ENCODE data around the gene PSMD5. TPM values are rescaled to one million over a fixed set of nuclear protein-coding genes. Genes with fewer than 3 reads are reported as not detected.

PSMD5 gene
- total RNA-seq, 1 experiment from 2014 or later = 26.1 TPM

DNA sequence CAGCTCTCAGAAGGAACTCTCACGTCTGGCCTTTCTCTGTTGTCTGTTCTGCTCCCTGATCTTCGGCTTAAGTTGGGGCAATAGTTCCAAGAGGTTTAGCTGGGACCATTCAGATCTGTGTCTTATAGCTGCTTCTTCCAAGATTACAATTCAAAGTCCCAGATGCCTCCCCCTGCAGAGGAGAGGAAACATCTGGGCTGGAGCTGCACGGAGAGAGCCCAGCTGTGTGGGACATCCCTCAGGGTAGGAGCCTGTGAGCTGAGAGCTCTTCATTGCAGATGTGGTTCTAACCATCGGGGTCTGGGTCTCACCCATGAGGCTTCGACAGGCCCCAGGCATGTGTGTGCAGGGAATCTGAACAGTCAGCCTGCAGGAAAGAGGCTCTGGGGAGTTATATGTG lies 43.2 kb upstream of the PSMD5 start:
- no peak overlapping the region for H3K4me3 ChIP-seq (ENCODE audit: low read length)
- H3K79me2 ChIP-seq (ENCODE audit: low read length) = no peaks in the 10 kb centered on the region
- H3K27me3 ChIP-seq (ENCODE audit: low read length) = no peaks in the 10 kb centered on the region
- no peaks in the 10 kb centered on the region for H3K36me3 ChIP-seq (ENCODE audit: insufficient read depth, low read length)
- DNase-seq = no peak
- peaks cover 41% of the 10 kb centered on the region for H3K4me1 ChIP-seq (ENCODE audit: low read length)
- no peak overlapping the region for H2AFZ ChIP-seq (ENCODE audit: low read length)
- H3K4me2 ChIP-seq (ENCODE audit: low read depth, low read length, poor library complexity, severe bottlenecking) = peak overlapping the region; percentile 41
- no peaks in the 10 kb centered on the region for H3K9me3 ChIP-seq (ENCODE audit: low read length)
- H3K9me2 ChIP-seq (replicated peaks; ENCODE audit: insufficient read depth, low read length) = no peaks in the 10 kb centered on the region
- no peak overlapping the region for H3K27ac ChIP-seq (ENCODE audit: low read length)
- H3K9ac ChIP-seq (ENCODE audit: low read length) = peak overlapping the region; percentile 5; the same call in 1 of the 2 replicates
- H4K20me1 ChIP-seq (ENCODE audit: insufficient read depth, low read depth, low read length) = no peaks in the 10 kb centered on the region

DNA sequence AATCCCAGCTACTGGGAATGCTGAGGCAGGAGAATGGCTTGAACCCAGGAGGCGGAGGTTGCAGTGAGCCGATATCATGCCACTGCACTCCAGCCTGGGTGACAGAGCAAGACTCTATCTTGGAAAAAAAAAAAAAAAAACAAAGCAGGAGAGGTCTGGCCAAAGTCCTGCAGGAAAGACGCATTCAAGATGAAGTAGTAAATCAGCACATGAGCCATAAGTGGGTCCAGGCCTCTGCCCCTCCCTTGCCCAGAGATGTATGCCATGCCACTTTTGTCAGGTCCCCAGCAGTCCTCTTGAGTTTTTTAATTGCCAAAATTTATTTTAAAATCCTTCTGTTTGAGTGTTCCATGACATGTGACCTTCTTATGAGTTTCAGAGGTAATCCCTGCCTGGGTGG lies 42.7 kb upstream of the PSMD5 start:
- no peaks in the 10 kb centered on the region for H3K9me3 ChIP-seq (ENCODE audit: low read length)
- DNase-seq = no peak
- no peaks in the 10 kb centered on the region for H4K20me1 ChIP-seq (ENCODE audit: insufficient read depth, low read depth, low read length)
- H3K4me2 ChIP-seq (ENCODE audit: low read depth, low read length, poor library complexity, severe bottlenecking) = no peak overlapping the region
- no peaks in the 10 kb centered on the region for H3K27me3 ChIP-seq (ENCODE audit: low read length)
- no peaks in the 10 kb centered on the region for H3K36me3 ChIP-seq (ENCODE audit: insufficient read depth, low read length)
- H3K9me2 ChIP-seq (replicated peaks; ENCODE audit: insufficient read depth, low read length) = no peaks in the 10 kb centered on the region
- peaks cover 41% of the 10 kb centered on the region for H3K4me1 ChIP-seq (ENCODE audit: low read length)
- no peak overlapping the region for H2AFZ ChIP-seq (ENCODE audit: low read length)
- H3K27ac ChIP-seq (ENCODE audit: low read length) = no peak overlapping the region
- H3K79me2 ChIP-seq (ENCODE audit: low read length) = no peaks in the 10 kb centered on the region
- no peak overlapping the region for H3K4me3 ChIP-seq (ENCODE audit: low read length)
- H3K9ac ChIP-seq (ENCODE audit: low read length) = peak overlapping the region; percentile 5; the same call in 1 of the 2 replicates

DNA sequence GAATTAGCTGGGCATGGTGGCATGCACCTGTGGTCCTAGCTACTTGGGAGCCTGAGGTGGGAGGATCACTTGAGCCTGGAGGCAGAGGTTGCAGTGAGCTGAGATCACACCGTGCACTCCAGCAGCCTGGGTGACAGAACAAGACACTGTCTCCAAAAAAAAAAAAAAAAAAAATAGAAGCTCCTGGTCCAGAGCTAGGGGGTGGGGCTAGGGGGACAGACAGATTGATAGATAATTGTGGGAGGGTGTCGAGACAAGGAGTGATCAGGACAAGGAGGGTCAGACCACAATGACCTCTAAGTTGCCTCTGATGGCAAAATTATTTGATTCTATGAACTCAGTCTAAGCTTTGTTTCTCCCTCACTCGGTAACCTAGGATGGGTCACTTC lies 40.9 kb upstream of the PSMD5 start:
- H4K20me1 ChIP-seq (ENCODE audit: insufficient read depth, low read depth, low read length) = no peaks in the 10 kb centered on the region
- H3K4me3 ChIP-seq (ENCODE audit: low read length) = no peak overlapping the region
- H2AFZ ChIP-seq (ENCODE audit: low read length) = no peak overlapping the region
- no peaks in the 10 kb centered on the region for H3K9me3 ChIP-seq (ENCODE audit: low read length)
- no peaks in the 10 kb centered on the region for H3K79me2 ChIP-seq (ENCODE audit: low read length)
- H3K4me1 ChIP-seq (ENCODE audit: low read length) = peaks cover 54% of the 10 kb centered on the region
- H3K27ac ChIP-seq (ENCODE audit: low read length) = no peak overlapping the region
- no peaks in the 10 kb centered on the region for H3K9me2 ChIP-seq (replicated peaks; ENCODE audit: insufficient read depth, low read length)
- DNase-seq = no peak
- no peaks in the 10 kb centered on the region for H3K27me3 ChIP-seq (ENCODE audit: low read length)
- H3K9ac ChIP-seq (ENCODE audit: low read length) = no peak overlapping the region
- H3K4me2 ChIP-seq (ENCODE audit: low read depth, low read length, poor library complexity, severe bottlenecking) = no peak overlapping the region
- H3K36me3 ChIP-seq (ENCODE audit: insufficient read depth, low read length) = no peaks in the 10 kb centered on the region

DNA sequence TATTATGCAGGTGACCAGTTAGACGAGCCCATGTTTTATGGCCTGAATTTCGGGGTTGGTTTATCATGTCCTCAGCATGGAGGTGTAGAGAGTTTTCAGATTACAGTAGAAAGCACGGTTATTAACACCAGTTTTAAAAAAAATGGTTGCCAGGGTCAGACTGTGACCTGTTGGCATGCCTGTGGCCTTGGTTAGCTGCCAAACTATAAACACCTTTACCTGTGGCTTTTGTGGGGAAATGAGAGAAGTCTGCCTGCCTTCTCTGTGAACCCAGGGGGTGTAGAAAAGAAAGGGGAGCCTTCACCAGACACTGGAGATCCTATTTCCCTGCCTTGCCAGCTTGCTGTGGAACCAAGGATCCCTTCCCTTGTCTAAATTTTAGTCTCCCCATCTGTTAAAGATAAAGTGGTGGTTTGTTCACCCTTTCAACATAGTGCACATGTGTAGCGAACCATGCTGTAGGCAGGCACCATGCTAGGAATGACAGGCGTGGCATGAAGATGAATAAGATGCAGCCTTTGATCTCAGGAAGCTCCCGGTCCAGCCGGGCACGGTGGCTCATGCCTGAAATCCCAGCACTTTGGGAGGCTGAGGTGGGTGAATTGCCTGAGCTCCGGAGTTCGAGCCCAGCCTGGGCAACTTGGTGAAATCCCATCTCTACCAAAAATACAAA lies 40.3 kb upstream of the PSMD5 start:
- Histone ChIP-seq H3K9me3 (ENCODE audit: low read length) (no peaks in the 10 kb centered on the region), H2AFZ (ENCODE audit: low read length) (no peak overlapping the region), H3K4me3 (ENCODE audit: low read length) (no peak overlapping the region), H3K4me1 (ENCODE audit: low read length) (peaks cover 59% of the 10 kb centered on the region), H4K20me1 (ENCODE audit: insufficient read depth, low read depth, low read length) (no peaks in the 10 kb centered on the region), H3K9me2 (replicated peaks; ENCODE audit: insufficient read depth, low read length) (no peaks in the 10 kb centered on the region), H3K27me3 (ENCODE audit: low read length) (no peaks in the 10 kb centered on the region), H3K9ac (ENCODE audit: low read length) (no peak overlapping the region), H3K36me3 (ENCODE audit: insufficient read depth, low read length) (0 out of 2 replicates have a peak, but pooled peaks cover under 1% of the 10 kb centered on the region), H3K4me2 (ENCODE audit: low read depth, low read length, poor library complexity, severe bottlenecking) (no peak overlapping the region), H3K27ac (ENCODE audit: low read length) (no peak overlapping the region), H3K79me2 (ENCODE audit: low read length) (no peaks in the 10 kb centered on the region)
- no peak for DNase-seq

DNA sequence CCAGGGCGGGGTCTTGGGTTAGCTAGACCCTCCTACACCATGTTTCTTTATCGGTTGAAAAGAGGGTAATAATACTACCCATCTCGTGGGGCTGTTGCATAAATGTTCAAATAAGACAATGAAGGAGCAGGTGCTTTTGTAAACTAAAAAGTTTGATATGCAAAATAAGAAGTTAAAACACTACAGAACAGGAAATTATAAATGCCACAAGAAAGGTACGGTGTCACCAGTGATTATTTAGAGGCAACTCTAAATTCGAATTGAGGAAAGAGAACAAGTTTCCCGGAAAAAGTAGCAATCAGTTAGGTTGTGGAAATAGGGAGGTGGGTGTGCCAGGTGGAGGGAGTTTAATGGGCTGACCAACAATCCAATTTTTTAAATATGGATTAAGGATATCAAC lies 36.7 kb upstream of the PSMD5 start:
- Histone ChIP-seq H3K27ac (ENCODE audit: low read length) (no peak overlapping the region), H3K4me1 (ENCODE audit: low read length) (peaks cover 63% of the 10 kb centered on the region), H3K9ac (ENCODE audit: low read length) (peak overlapping the region; percentile 42), H3K9me3 (ENCODE audit: low read length) (no peaks in the 10 kb centered on the region), H3K79me2 (ENCODE audit: low read length) (peaks cover 16% of the 10 kb centered on the region), H3K27me3 (ENCODE audit: low read length) (no peaks in the 10 kb centered on the region), H3K36me3 (ENCODE audit: insufficient read depth, low read length) (peaks cover 15% of the 10 kb centered on the region), H4K20me1 (ENCODE audit: insufficient read depth, low read depth, low read length) (no peaks in the 10 kb centered on the region), H2AFZ (ENCODE audit: low read length) (no peak overlapping the region), H3K9me2 (replicated peaks; ENCODE audit: insufficient read depth, low read length) (no peaks in the 10 kb centered on the region), H3K4me2 (ENCODE audit: low read depth, low read length, poor library complexity, severe bottlenecking) (peak overlapping the region; percentile 99), H3K4me3 (ENCODE audit: low read length) (peak overlapping the region; percentile 11; the same call in 1 of the 2 replicates)
- no peak for DNase-seq

DNA sequence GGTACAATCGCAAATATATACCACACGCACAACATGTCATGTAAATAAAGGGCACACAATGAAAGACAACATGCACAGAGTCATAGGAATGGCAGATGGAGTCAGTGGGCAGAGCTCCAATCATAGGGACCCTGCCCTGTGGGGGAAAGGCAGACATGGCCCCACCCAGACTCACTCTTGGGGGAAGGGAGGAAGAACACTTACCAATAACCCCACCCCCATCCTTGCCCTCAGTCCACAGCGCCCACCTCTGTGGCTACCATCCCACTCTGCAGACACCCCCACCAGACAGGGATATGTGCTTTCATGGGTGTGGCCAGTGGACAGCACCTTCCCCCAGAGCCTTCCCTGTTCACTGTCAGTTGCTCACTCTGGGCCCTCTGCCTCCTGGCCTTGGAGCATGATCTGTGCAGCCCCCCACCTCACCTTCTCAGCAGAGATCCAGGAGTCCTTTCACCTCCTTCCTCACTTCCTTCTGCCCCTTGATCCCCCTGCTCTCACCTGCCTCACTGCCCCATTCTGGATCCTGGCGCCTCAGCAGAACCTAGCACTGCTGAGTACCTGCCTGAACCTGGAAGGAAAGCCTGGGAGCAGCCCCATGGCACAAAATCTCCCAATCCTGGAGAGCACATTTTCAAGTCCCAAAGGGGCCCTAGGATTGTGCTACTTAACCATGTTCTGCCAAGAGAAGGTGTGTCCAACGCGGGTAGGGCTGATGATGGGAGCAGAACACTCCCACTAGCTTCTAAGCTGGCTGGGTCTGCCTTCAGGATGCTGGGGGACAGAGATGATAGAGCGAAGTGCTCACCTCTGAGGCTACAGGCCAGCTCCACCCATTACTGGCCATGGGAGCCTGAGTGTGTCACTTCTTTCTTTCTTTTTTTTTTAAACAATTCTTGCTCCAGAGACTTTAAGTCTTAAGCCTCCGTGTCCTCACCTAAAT lies 35.7 kb upstream of the PSMD5 start:
- Histone ChIP-seq H2AFZ (ENCODE audit: low read length) (no peak overlapping the region), H3K4me2 (ENCODE audit: low read depth, low read length, poor library complexity, severe bottlenecking) (peak overlapping the region; percentile 99)

DNA sequence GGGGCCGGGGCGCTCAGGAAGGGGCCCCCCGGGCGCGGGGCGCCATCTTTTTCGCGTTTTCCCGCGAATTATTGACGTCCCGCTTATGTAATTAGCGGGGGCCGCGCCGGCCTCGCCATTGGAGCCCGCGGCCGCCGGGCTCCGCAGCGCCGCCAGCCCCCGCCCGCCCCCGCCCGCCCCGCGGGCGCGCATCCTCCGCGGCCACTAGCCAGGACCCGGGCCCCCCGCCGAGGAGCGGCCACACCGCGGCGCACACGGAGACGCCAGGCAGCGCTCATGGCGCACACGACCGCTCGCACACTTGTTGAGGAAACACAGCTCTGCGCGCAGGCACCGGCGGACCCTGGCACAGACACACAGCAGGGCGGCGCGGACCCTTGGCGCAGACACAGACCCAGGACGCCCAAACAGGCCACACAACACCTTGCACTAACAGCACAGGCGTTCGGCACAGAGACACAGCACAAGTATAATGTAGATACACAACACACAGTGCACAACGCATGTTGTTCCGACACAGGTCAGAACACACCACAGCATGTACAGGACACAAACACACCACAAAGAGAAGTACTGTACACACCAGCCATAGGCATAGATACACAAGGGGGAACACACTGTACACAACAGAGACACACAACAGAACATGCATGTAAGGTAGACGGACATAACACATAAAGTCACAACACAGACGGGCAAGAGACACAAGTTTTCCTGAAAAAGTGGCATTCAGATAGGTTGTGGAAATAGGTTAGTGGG lies 34.7 kb upstream of the PSMD5 start:
- Histone ChIP-seq H3K36me3 (ENCODE audit: insufficient read depth, low read length) (peaks cover 31% of the 10 kb centered on the region), H3K9me2 (replicated peaks; ENCODE audit: insufficient read depth, low read length) (no peaks in the 10 kb centered on the region), H3K27me3 (ENCODE audit: low read length) (no peaks in the 10 kb centered on the region), H3K9ac (ENCODE audit: low read length) (peak overlapping the region; percentile 96), H3K79me2 (ENCODE audit: low read length) (peaks cover 16% of the 10 kb centered on the region), H3K27ac (ENCODE audit: low read length) (peak overlapping the region; percentile 92), H3K4me2 (ENCODE audit: low read depth, low read length, poor library complexity, severe bottlenecking) (peak overlapping the region; percentile 99), H3K4me1 (ENCODE audit: low read length) (peaks cover 73% of the 10 kb centered on the region), H3K4me3 (ENCODE audit: low read length) (peak overlapping the region; percentile 80), H2AFZ (ENCODE audit: low read length) (peak overlapping the region; percentile 36; the same call in 1 of the 2 replicates), H4K20me1 (ENCODE audit: insufficient read depth, low read depth, low read length) (no peaks in the 10 kb centered on the region), H3K9me3 (ENCODE audit: low read length) (no peaks in the 10 kb centered on the region)
- DNase-seq = peak; percentile 93

More for the DNA sequence above, 35.7 kb upstream of the PSMD5 start:
- Histone ChIP-seq H3K9ac (ENCODE audit: low read length) (peak overlapping the region; percentile 96), H3K9me3 (ENCODE audit: low read length) (no peaks in the 10 kb centered on the region), H3K27ac (ENCODE audit: low read length) (peak overlapping the region; percentile 92), H4K20me1 (ENCODE audit: insufficient read depth, low read depth, low read length) (no peaks in the 10 kb centered on the region), H3K36me3 (ENCODE audit: insufficient read depth, low read length) (peaks cover 24% of the 10 kb centered on the region), H3K4me1 (ENCODE audit: low read length) (peaks cover 73% of the 10 kb centered on the region), H3K9me2 (replicated peaks; ENCODE audit: insufficient read depth, low read length) (no peaks in the 10 kb centered on the region), H3K4me3 (ENCODE audit: low read length) (peak overlapping the region; percentile 80), H3K27me3 (ENCODE audit: low read length) (no peaks in the 10 kb centered on the region), H3K79me2 (ENCODE audit: low read length) (peaks cover 16% of the 10 kb centered on the region)
- peak; percentile 65 for DNase-seq
